HEK293 (cell line): ENCODE results near the gene AFDN.
A peak's percentile ranks its signal among the peaks of the same experiment; 100 is the strongest.

Experiments used
- CTCF ChIA-PET: fragments of 350-600 bp; formaldehyde crosslinking; extraction: SDS; loops from one replicate; lab custom pipeline; 2021; ENCODE audit warnings: antibody characterized with exemption; lab: Yijun Ruan, JAX
- POLR2A ChIA-PET: fragments of 300-600 bp; formaldehyde crosslinking; extraction: SDS; loops from one replicate; lab custom pipeline; 2020; ENCODE audit warnings: antibody characterized with exemption, inconsistent platforms; lab: Yijun Ruan, JAX
- H3K27ac ChIP-seq: fragments of 200-500 bp; sonication (Bioruptor generic); 2 replicates; pipeline ENCODE4 v1.5.1; 2014; ENCODE audit warnings: low read depth, low read length, control low read depth, inconsistent platforms; ENCODE audit errors: extremely low read depth
- H3K36me3 ChIP-seq, 2 experiments: fragments of 200-500 bp in 1 of 2; sonication (Bioruptor generic) in 1 of 2; 1 replicate in 1 of 2; 2 replicates in 1 of 2; pipeline ENCODE4 v1.5.1; 2014 to 2017; ENCODE audit warnings: inconsistent platforms in 2 of 2, low read length in 2 of 2; ENCODE audit not compliant: control insufficient read depth in 2 of 2, insufficient read depth in 1 of 2
- H3K4me1 ChIP-seq: fragments of 200-500 bp; sonication (Bioruptor generic); 2 replicates; pipeline ENCODE4 v1.5.1; 2014; ENCODE audit warnings: mild to moderate bottlenecking, low read length, inconsistent platforms; ENCODE audit not compliant: control insufficient read depth, insufficient read depth
- H3K4me3 ChIP-seq: 2 replicates; pipeline ENCODE4 v1.5.1; 2011; ENCODE audit warnings: low read depth, mild to moderate bottlenecking, control low read depth, low read length, moderate library complexity
- H3K9me3 ChIP-seq: fragments of 200-500 bp; sonication (Bioruptor generic); 2 replicates; pipeline ENCODE4 v1.5.1; 2014; ENCODE audit warnings: low read depth, low read length, inconsistent platforms; ENCODE audit not compliant: control insufficient read depth, insufficient read depth
- BCL11A ChIP-seq: fragments of 450-650 bp; formaldehyde crosslinking; IDR thresholded peaks from 2 replicates; pipeline ENCODE4 v1.5.1; 2016; ENCODE audit warnings: low read depth, missing biosample characterization, missing genetic modification characterization
- KLF16 ChIP-seq: fragments of 450-650 bp; formaldehyde crosslinking; IDR thresholded peaks from 2 replicates; pipeline ENCODE4 v1.5.1; 2017; ENCODE audit warnings: missing biosample characterization, missing genetic modification characterization
- KLF8 ChIP-seq: fragments of 450-650 bp; formaldehyde crosslinking; IDR thresholded peaks from 2 replicates; pipeline ENCODE4 v1.5.1; 2016; ENCODE audit warnings: missing biosample characterization, missing genetic modification characterization
- SALL2 ChIP-seq: fragments of 450-650 bp; formaldehyde crosslinking; IDR thresholded peaks from 2 replicates; pipeline ENCODE4 v1.5.0; 2017; ENCODE audit warnings: missing biosample characterization, mild to moderate bottlenecking, missing genetic modification characterization, borderline replicate concordance
- SETDB1 ChIP-seq: IDR thresholded peaks from one replicate; pipeline ENCODE4 v1.6.1; 2017; ENCODE audit warnings: mild to moderate bottlenecking, low read length, moderate library complexity, mixed read lengths; ENCODE audit not compliant: insufficient read length
- YY2 ChIP-seq: fragments of 450-650 bp; formaldehyde crosslinking; IDR thresholded peaks from 2 replicates; pipeline ENCODE4 v1.5.1; 2016; ENCODE audit warnings: missing biosample characterization, missing genetic modification characterization
- ZBTB20 ChIP-seq: fragments of 450-650 bp; formaldehyde crosslinking; IDR thresholded peaks from 2 replicates; pipeline ENCODE4 v1.5.1; 2016; ENCODE audit warnings: missing biosample characterization, missing genetic modification characterization
- ZNF10 ChIP-seq: fragments of 450-650 bp; formaldehyde crosslinking; IDR thresholded peaks from 2 replicates; pipeline ENCODE4 v1.5.1; 2017; ENCODE audit warnings: missing biosample characterization, missing genetic modification characterization
- ZNF133 ChIP-seq: fragments of 450-650 bp; formaldehyde crosslinking; IDR thresholded peaks from 2 replicates; pipeline ENCODE4 v1.5.1; 2016; ENCODE audit warnings: missing biosample characterization, missing genetic modification characterization
- ZNF510 ChIP-seq: fragments of 450-650 bp; formaldehyde crosslinking; IDR thresholded peaks from 2 replicates; pipeline ENCODE4 v1.5.1; 2018; ENCODE audit warnings: mild to moderate bottlenecking, missing genetic modification characterization, missing biosample characterization; ENCODE audit not compliant: insufficient replicate concordance
- ZNF555 ChIP-seq: fragments of 450-650 bp; formaldehyde crosslinking; conservative IDR thresholded peaks from 2 replicates; pipeline ENCODE4 v1.5.1; 2017; ENCODE audit warnings: missing biosample characterization, mild to moderate bottlenecking, missing genetic modification characterization, inconsistent platforms
- ZNF623 ChIP-seq: fragments of 450-650 bp; formaldehyde crosslinking; IDR thresholded peaks from 2 replicates; pipeline ENCODE4 v1.5.1; 2016; ENCODE audit warnings: missing biosample characterization, missing genetic modification characterization
- TF ChIP-seq, protein P1 (sequence below): fragments of 450-650 bp; formaldehyde crosslinking; IDR thresholded peaks from 2 replicates; pipeline ENCODE4 v1.5.1; 2017; ENCODE audit warnings: missing biosample characterization, mild to moderate bottlenecking, missing genetic modification characterization, moderate library complexity
- TF ChIP-seq, protein P2 (sequence below): fragments of 450-650 bp; formaldehyde crosslinking; IDR thresholded peaks from 2 replicates; pipeline ENCODE4 v1.5.1; 2016; ENCODE audit warnings: missing biosample characterization, missing genetic modification characterization
- TF ChIP-seq, protein P3 (sequence below): fragments of 450-650 bp; formaldehyde crosslinking; IDR thresholded peaks from 2 replicates; pipeline ENCODE4 v1.5.1; 2016; ENCODE audit warnings: missing biosample characterization, missing genetic modification characterization
- TF ChIP-seq, protein P4 (sequence below): fragments of 450-650 bp; formaldehyde crosslinking; IDR thresholded peaks from 2 replicates; pipeline ENCODE4 v1.5.1; 2016; ENCODE audit warnings: missing biosample characterization, missing genetic modification characterization

AFDN gene

DNA sequence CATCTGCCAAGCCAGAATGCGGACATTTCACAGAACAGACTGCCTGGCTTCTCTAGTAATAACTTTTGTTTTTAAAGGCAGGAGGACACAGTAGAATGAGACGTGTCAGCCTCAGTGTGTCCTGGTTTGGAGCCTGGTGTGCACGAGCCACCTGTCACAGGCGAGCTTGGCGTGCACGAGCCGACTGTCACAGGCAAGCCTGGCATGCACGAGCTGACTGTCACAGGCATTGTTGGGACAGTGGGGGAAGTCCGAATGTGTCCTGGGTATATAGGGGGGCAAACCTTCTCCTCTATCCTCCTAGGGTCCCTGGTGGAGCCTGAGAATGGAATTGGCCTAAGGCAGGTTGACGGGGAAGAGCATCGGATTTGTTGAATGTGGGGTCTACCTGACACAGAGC lies 178.2 kb downstream of the AFDN start:
- ChIA-PET CTCF (no interaction called here), POLR2A (no interaction called here)
- Histone ChIP-seq H3K9me3 (no peaks in the 10 kb centered on the region), H3K27ac (no peak overlapping the region), H3K36me3 (no peaks in the 10 kb centered on the region), H3K4me1 (peaks cover 3% of the 10 kb centered on the region; the same call in 1 of the 2 replicates), H3K4me3 (no peak overlapping the region)
- no peak for TF ChIP-seq SETDB1
- TF ChIP-seq, protein P1, sequence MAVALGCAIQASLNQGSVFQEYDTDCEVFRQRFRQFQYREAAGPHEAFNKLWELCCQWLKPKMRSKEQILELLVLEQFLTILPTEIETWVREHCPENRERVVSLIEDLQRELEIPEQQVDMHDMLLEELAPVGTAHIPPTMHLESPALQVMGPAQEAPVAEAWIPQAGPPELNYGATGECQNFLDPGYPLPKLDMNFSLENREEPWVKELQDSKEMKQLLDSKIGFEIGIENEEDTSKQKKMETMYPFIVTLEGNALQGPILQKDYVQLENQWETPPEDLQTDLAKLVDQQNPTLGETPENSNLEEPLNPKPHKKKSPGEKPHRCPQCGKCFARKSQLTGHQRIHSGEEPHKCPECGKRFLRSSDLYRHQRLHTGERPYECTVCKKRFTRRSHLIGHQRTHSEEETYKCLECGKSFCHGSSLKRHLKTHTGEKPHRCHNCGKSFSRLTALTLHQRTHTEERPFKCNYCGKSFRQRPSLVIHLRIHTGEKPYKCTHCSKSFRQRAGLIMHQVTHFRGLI (tag by site-specific recombination) = no peak
- TF ChIP-seq, protein P2, sequence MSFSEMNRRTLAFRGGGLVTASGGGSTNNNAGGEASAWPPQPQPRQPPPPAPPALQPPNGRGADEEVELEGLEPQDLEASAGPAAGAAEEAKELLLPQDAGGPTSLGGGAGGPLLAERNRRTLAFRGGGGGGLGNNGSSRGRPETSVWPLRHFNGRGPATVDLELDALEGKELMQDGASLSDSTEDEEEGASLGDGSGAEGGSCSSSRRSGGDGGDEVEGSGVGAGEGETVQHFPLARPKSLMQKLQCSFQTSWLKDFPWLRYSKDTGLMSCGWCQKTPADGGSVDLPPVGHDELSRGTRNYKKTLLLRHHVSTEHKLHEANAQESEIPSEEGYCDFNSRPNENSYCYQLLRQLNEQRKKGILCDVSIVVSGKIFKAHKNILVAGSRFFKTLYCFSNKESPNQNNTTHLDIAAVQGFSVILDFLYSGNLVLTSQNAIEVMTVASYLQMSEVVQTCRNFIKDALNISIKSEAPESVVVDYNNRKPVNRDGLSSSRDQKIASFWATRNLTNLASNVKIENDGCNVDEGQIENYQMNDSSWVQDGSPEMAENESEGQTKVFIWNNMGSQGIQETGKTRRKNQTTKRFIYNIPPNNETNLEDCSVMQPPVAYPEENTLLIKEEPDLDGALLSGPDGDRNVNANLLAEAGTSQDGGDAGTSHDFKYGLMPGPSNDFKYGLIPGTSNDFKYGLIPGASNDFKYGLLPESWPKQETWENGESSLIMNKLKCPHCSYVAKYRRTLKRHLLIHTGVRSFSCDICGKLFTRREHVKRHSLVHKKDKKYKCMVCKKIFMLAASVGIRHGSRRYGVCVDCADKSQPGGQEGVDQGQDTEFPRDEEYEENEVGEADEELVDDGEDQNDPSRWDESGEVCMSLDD (tag by site-specific recombination) = no peak
- TF ChIP-seq ZNF133 (tag by site-specific recombination) = no peak
- TF ChIP-seq YY2 (tag by site-specific recombination) = no peak
- no peak for TF ChIP-seq KLF8 (tag by site-specific recombination)
- TF ChIP-seq SALL2 (tag by site-specific recombination) = no peak
- TF ChIP-seq, protein P3, sequence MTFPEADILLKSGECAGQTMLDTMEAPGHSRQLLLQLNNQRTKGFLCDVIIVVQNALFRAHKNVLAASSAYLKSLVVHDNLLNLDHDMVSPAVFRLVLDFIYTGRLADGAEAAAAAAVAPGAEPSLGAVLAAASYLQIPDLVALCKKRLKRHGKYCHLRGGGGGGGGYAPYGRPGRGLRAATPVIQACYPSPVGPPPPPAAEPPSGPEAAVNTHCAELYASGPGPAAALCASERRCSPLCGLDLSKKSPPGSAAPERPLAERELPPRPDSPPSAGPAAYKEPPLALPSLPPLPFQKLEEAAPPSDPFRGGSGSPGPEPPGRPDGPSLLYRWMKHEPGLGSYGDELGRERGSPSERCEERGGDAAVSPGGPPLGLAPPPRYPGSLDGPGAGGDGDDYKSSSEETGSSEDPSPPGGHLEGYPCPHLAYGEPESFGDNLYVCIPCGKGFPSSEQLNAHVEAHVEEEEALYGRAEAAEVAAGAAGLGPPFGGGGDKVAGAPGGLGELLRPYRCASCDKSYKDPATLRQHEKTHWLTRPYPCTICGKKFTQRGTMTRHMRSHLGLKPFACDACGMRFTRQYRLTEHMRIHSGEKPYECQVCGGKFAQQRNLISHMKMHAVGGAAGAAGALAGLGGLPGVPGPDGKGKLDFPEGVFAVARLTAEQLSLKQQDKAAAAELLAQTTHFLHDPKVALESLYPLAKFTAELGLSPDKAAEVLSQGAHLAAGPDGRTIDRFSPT (tag by site-specific recombination) = no peak
- no peak for TF ChIP-seq ZNF555 (tag by site-specific recombination)
- no peak for TF ChIP-seq KLF16
- TF ChIP-seq, protein P4, sequence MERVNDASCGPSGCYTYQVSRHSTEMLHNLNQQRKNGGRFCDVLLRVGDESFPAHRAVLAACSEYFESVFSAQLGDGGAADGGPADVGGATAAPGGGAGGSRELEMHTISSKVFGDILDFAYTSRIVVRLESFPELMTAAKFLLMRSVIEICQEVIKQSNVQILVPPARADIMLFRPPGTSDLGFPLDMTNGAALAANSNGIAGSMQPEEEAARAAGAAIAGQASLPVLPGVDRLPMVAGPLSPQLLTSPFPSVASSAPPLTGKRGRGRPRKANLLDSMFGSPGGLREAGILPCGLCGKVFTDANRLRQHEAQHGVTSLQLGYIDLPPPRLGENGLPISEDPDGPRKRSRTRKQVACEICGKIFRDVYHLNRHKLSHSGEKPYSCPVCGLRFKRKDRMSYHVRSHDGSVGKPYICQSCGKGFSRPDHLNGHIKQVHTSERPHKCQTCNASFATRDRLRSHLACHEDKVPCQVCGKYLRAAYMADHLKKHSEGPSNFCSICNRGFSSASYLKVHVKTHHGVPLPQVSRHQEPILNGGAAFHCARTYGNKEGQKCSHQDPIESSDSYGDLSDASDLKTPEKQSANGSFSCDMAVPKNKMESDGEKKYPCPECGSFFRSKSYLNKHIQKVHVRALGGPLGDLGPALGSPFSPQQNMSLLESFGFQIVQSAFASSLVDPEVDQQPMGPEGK (tag by site-specific recombination) = no peak

DNA sequence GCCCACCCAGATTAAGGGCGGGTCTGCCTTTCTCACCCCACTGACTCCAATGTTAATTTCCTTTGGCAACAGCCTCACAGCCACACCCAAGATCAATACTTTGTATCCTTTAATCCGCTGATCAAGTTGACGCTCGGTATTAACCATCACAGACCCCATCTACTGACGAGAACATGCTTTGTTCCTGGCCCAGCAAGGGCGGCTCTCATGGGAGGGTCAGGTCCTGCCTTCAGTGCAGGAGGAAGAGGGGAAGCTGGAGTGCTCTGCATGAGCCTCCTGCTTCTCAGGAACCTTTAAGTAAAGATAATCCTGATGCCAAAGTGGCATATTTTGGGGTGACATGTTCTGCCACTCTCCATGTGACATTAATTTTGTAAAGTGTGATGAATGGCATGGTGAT lies 179.1 kb downstream of the AFDN start:
- peaks cover 3% of the 10 kb centered on the region; the same call in 1 of the 2 replicates for H3K4me1 ChIP-seq
- H3K36me3 ChIP-seq = no peaks in the 10 kb centered on the region
- POLR2A ChIA-PET = no interaction called here
- CTCF ChIA-PET = no interaction called here
- H3K4me3 ChIP-seq = no peak overlapping the region
- H3K9me3 ChIP-seq = no peaks in the 10 kb centered on the region
- TF ChIP-seq ZNF10 (tag by site-specific recombination) (0 out of 2 replicates have a peak, but pooled peaks have one; percentile 35), ZNF623 (tag by site-specific recombination) (no peak), ZBTB20 (tag by site-specific recombination) (no peak), BCL11A (tag by site-specific recombination) (no peak), ZNF510 (tag by site-specific recombination) (no peak)
- H3K27ac ChIP-seq = no peak overlapping the region
